Activated CD4-positive, alpha-beta T cell treated with anti-CD3 and anti-CD28 coated beads, Interleukin-2, Interleukin-4, amounts not matched to agents 100 ng/mL and 50 ng/mL, durations not matched to agents 16 hours and 8 hours (primary cell): ENCODE results near the gene EEFSEC.

Source experiments
- DNase-seq: peaks from one replicate; pipeline ENCODE4 v3.0.0-alpha.2; 2020; ENCODE audit warnings: low spot score

EEFSEC gene

GRCh38 chr3:128449111-128449638, 295.9 kb downstream of the EEFSEC start:
- DNase-seq, result no peak

- no peak for DNase-seq
Measured at GRCh38 chr3:128452120-128452519, 298.8 kb downstream of the EEFSEC start.

- no peak for DNase-seq
Measured at GRCh38 chr3:128452678-128453275, 299.5 kb downstream of the EEFSEC start.

GRCh38 chr3:128453501-128454309, 300.4 kb downstream of the EEFSEC start:
- no peak for DNase-seq

- no peak for DNase-seq
Measured at GRCh38 chr3:128454310-128454618, 301.0 kb downstream of the EEFSEC start.

GRCh38 chr3:128455116-128455515, 301.8 kb downstream of the EEFSEC start:
- DNase-seq, result no peak

- no peak for DNase-seq
Measured at GRCh38 chr3:128455786-128456748, 302.8 kb downstream of the EEFSEC start.

- DNase-seq, result no peak
Measured at GRCh38 chr3:128456776-128457715, 303.8 kb downstream of the EEFSEC start.

- DNase-seq, result no peak
Measured at GRCh38 chr3:128457937-128458336, 304.7 kb downstream of the EEFSEC start.
